Forelimb muscle (tissue), 1 donor: ENCODE measurements around the gene CD209. TPM values are rescaled to one million over a fixed set of nuclear protein-coding genes. Genes with fewer than 3 reads are reported as not detected.
"Not testable (repeated sequence)": the region's sequence is repeated elsewhere in the genome, so short reads cannot be mapped to it uniquely, and the experiment has no call there.

ENCODE experiments used
- DNase-seq: peaks from one replicate; pipeline ENCODE4 v3.0.0-alpha.2; 2013; ENCODE audit warnings: low read depth
- polyA plus RNA-seq: library from polyadenylated mRNA; unstranded; fragments of 120-200 nt; gene quantifications from one replicate; pipeline ENCODE4 v1.2.1, GENCODE V29; 2013; ENCODE audit not compliant: insufficient read length

Gene CD209
- polyA plus RNA-seq, 1 donor: 2.3 TPM

- DNase-seq: no peak
Measured at GRCh38 chr19:7769171-7769570, 21.8 kb upstream of the CD209 start.

GRCh38 chr19:7767487-7767886 is 20.2 kb upstream of the CD209 start:
- DNase-seq: no peak

- DNase-seq: no peak
Measured at GRCh38 chr19:7766535-7766934, 19.2 kb upstream of the CD209 start.

- not testable (repeated sequence) for DNase-seq
Measured at GRCh38 chr19:7765043-7765442, 17.7 kb upstream of the CD209 start.

GRCh38 chr19:7764157-7764556 is 16.8 kb upstream of the CD209 start:
- DNase-seq: not testable (repeated sequence)

GRCh38 chr19:7763696-7764095 is 16.4 kb upstream of the CD209 start:
- DNase-seq: no peak

GRCh38 chr19:7762719-7763293 is 15.5 kb upstream of the CD209 start, which contains the start of gene CLEC4M:
Gene CLEC4M (plus strand): TSS chr19:7763243. CDS start chr19:7763267, 24 bp downstream.
- no peak for DNase-seq

GRCh38 chr19:7759156-7759555 is 11.8 kb upstream of the CD209 start:
- no peak for DNase-seq

- no peak for DNase-seq
Measured at GRCh38 chr19:7757358-7757757, 10.0 kb upstream of the CD209 start.

- no peak for DNase-seq
Measured at GRCh38 chr19:7756258-7756657, 8.9 kb upstream of the CD209 start.

GRCh38 chr19:7751157-7751783 is 3.9 kb upstream of the CD209 start:
- DNase-seq: no peak

GRCh38 chr19:7748756-7749155 is 1.4 kb upstream of the CD209 start:
- DNase-seq: no peak

GRCh38 chr19:7748171-7748570 is 837 bp upstream of the CD209 start:
- no peak for DNase-seq

GRCh38 chr19:7746306-7746705 is 1.0 kb downstream of the CD209 start:
- DNase-seq: not testable (repeated sequence)

GRCh38 chr19:7744871-7745650 is 2.3 kb downstream of the CD209 start:
- no peak for DNase-seq

GRCh38 chr19:7744199-7744786 is 3.0 kb downstream of the CD209 start:
- DNase-seq: no peak

- no peak for DNase-seq
Measured at GRCh38 chr19:7743425-7743841, 3.9 kb downstream of the CD209 start.

- no peak for DNase-seq
Measured at GRCh38 chr19:7742991-7743390, 4.3 kb downstream of the CD209 start.

- DNase-seq: no peak
Measured at GRCh38 chr19:7742575-7742974, 4.8 kb downstream of the CD209 start.

GRCh38 chr19:7740682-7741054 is 6.7 kb downstream of the CD209 start:
- DNase-seq: no peak

- no peak for DNase-seq
Measured at GRCh38 chr19:7739801-7740681, 7.3 kb downstream of the CD209 start.
